GM10847 (cell line): ENCODE data around the gene MELTF.
A peak's percentile ranks its signal among the peaks of the same experiment; 100 is the strongest.

Experiments
- POLR2A ChIP-seq: IDR thresholded peaks from 2 replicates; pipeline ENCODE4 v1.6.1; 2011; ENCODE audit not compliant: insufficient read length; ENCODE audit errors: extremely low read depth

MELTF gene

GRCh38 chr3:197003461-197004385 is 25.9 kb downstream of the MELTF start:
- no peak for TF ChIP-seq POLR2A

- peak; percentile 8 for TF ChIP-seq POLR2A
These were observed 26.7 kb downstream of the MELTF start for GRCh38 chr3:197002701-197003454.

- TF ChIP-seq POLR2A, result no peak
These were observed 27.5 kb downstream of the MELTF start for GRCh38 chr3:197001972-197002700.

- TF ChIP-seq POLR2A, result no peak
These were observed 28.3 kb downstream of the MELTF start for GRCh38 chr3:197001106-197001971.

- no peak for TF ChIP-seq POLR2A
These were observed 29.4 kb downstream of the MELTF start for GRCh38 chr3:197000211-197000610.

GRCh38 chr3:196998966-196999760 is 30.5 kb downstream of the MELTF start:
- no peak for TF ChIP-seq POLR2A

- no peak for TF ChIP-seq POLR2A
These were observed 32.3 kb downstream of the MELTF start for GRCh38 chr3:196997311-196997710.

GRCh38 chr3:196996454-196997265 is 33.0 kb downstream of the MELTF start:
- TF ChIP-seq POLR2A, result no peak

- no peak for TF ChIP-seq POLR2A
These were observed 33.8 kb downstream of the MELTF start for GRCh38 chr3:196995646-196996355.

- no peak for TF ChIP-seq POLR2A
These were observed 34.6 kb downstream of the MELTF start for GRCh38 chr3:196995027-196995426.

- no peak for TF ChIP-seq POLR2A
These were observed 35.6 kb downstream of the MELTF start for GRCh38 chr3:196994056-196994455.

- no peak for TF ChIP-seq POLR2A
These were observed 37.1 kb downstream of the MELTF start for GRCh38 chr3:196992461-196993065.
